GM12878 (cell line): Measurements from ENCODE around the gene SLC30A7. TPM values are rescaled to one million over a fixed set of nuclear protein-coding genes. Genes with fewer than 3 reads are reported as not detected.

ENCODE experiments used
- ATAC-seq: fragments of 200-7000 bp; cut with Tn5 transposase; 3 replicates; pipeline ENCODE4 v1.9.1; 2020; ENCODE audit warnings: mild to moderate bottlenecking, moderate library complexity
- BruUV-seq: library from RNA; stranded (reverse); fragments of 400-500 nt; replicated peaks from 2 replicates; lab custom pipeline; 2021; lab: Mats Ljungman, UMichigan
- CTCF ChIA-PET: fragments of 300-600 bp; sonication (Branson Sonifier 250); formaldehyde crosslinking; extraction: SDS; loops from one replicate; lab custom pipeline; 2021; ENCODE audit warnings: inconsistent platforms; lab: Yijun Ruan, JAX
- POLR2A ChIA-PET: fragments of 350-600 bp; formaldehyde crosslinking; extraction: SDS; loops from one replicate; lab custom pipeline; 2021; ENCODE audit warnings: inconsistent platforms; lab: Charles Lee
- RAD21 ChIA-PET: fragments of 300-600 bp; sonication (Branson Sonifier 250); formaldehyde crosslinking; loops from one replicate; lab custom pipeline; 2023; ENCODE audit warnings: antibody characterized with exemption; ENCODE audit not compliant: unreplicated experiment; lab: Charles Lee
- SMC1A ChIA-PET: fragments of 300-600 bp; sonication (Branson Sonifier 250); formaldehyde crosslinking; loops from one replicate; lab custom pipeline; 2023; ENCODE audit not compliant: unreplicated experiment, uncharacterized antibody; lab: Charles Lee
- DNase-seq: peaks from one replicate; pipeline ENCODE4 v3.0.0-alpha.2; 2011; ENCODE audit warnings: low read depth, low spot score
- FAIRE-seq: peaks from 3 replicates; lab custom pipeline; 2011; peaks lifted over from hg19 to GRCh38; lab: Jason Lieb, UNC
- H2AFZ ChIP-seq: 2 replicates; pipeline ENCODE4 v1.6.0; 2011; ENCODE audit warnings: low read depth, low read length, control low read depth; ENCODE audit not compliant: control insufficient read depth
- H3K27ac ChIP-seq: 2 replicates; pipeline ENCODE4 v1.5.1; 2011; ENCODE audit warnings: control low read depth; ENCODE audit not compliant: control insufficient read depth, insufficient read depth
- H3K27me3 ChIP-seq, 2 experiments: replicated peaks in 1 of 2; 2 replicates each; pipeline versions ENCODE4 v1.6.0 to v1.6.1; 2011; ENCODE audit warnings: low read length in 1 of 2; ENCODE audit not compliant: control insufficient read depth in 2 of 2, insufficient read depth in 2 of 2
- H3K36me3 ChIP-seq, 2 experiments: 2 replicates each; pipeline ENCODE4 v1.5.1; 2011; ENCODE audit warnings: low read length in 1 of 2; ENCODE audit not compliant: control insufficient read depth in 2 of 2, insufficient read depth in 2 of 2
- H3K4me1 ChIP-seq: 2 replicates; pipeline ENCODE4 v1.6.1; 2011; ENCODE audit warnings: mild to moderate bottlenecking, low read length, moderate library complexity, mixed read lengths; ENCODE audit not compliant: control insufficient read depth, insufficient read depth
- H3K4me2 ChIP-seq: 2 replicates; pipeline ENCODE4 v1.6.0; 2011; ENCODE audit warnings: control low read depth; ENCODE audit not compliant: control insufficient read depth, insufficient read depth
- H3K4me3 ChIP-seq: fragments of 200-600 bp; sonication (generic); 2 replicates; pipeline ENCODE4 v1.5.1; 2016
- H3K79me2 ChIP-seq: 2 replicates; pipeline ENCODE4 v1.6.0; 2011; ENCODE audit warnings: low read length; ENCODE audit not compliant: control insufficient read depth, insufficient read depth
- H3K9ac ChIP-seq: 2 replicates; pipeline ENCODE4 v1.8.0; 2011; ENCODE audit warnings: low read length, control low read depth, mixed read lengths; ENCODE audit not compliant: control insufficient read depth, insufficient read depth
- H3K9me3 ChIP-seq: replicated peaks from 3 replicates; pipeline ENCODE4 v1.5.1; 2011; ENCODE audit warnings: mild to moderate bottlenecking, low read length; ENCODE audit not compliant: control insufficient read depth, insufficient read depth
- H4K20me1 ChIP-seq: 2 replicates; pipeline ENCODE4 v1.6.0; 2011; ENCODE audit not compliant: control insufficient read depth, insufficient read depth
- CBFB ChIP-seq: IDR thresholded peaks from 2 replicates; pipeline ENCODE4 v1.6.1; 2016; ENCODE audit warnings: antibody characterized with exemption, low read depth
- CREB1 ChIP-seq: IDR thresholded peaks from 2 replicates; pipeline ENCODE4 v1.6.1; 2012; ENCODE audit warnings: low read depth, mild to moderate bottlenecking, inconsistent platforms
- ESRRA ChIP-seq: IDR thresholded peaks from 2 replicates; pipeline ENCODE4 v1.6.1; 2012; ENCODE audit warnings: mild to moderate bottlenecking, low read length, improper control_type of control experiment
- GATAD2B ChIP-seq: fragments of 450-650 bp; conservative IDR thresholded peaks from 2 replicates; pipeline ENCODE4 v1.6.1; 2017; ENCODE audit warnings: low read depth, mild to moderate bottlenecking, moderate library complexity
- IKZF1 ChIP-seq: fragments of 450-650 bp; conservative IDR thresholded peaks from 2 replicates; pipeline ENCODE4 v1.6.1; 2017; ENCODE audit warnings: antibody characterized with exemption, mild to moderate bottlenecking
- IRF4 ChIP-seq: IDR thresholded peaks from 2 replicates; pipeline ENCODE4 v1.6.1; 2011; ENCODE audit warnings: low read depth, low read length
- MAX ChIP-seq: IDR thresholded peaks from 2 replicates; pipeline ENCODE4 v1.6.1; 2012; ENCODE audit warnings: low read depth, low read length, improper control_type of control experiment
- PAX8 ChIP-seq: fragments of 450-650 bp; IDR thresholded peaks from 2 replicates; pipeline ENCODE4 v1.6.1; 2017; ENCODE audit warnings: mild to moderate bottlenecking, moderate library complexity
- RBBP5 ChIP-seq: fragments of 200-600 bp; sonication (generic); conservative IDR thresholded peaks from 2 replicates; pipeline ENCODE4 v1.6.1; 2016
- RFX5 ChIP-seq: IDR thresholded peaks from 2 replicates; pipeline ENCODE4 v1.6.1; 2011; ENCODE audit warnings: low read depth, low read length, improper control_type of control experiment
- SIX5 ChIP-seq: IDR thresholded peaks from 2 replicates; pipeline ENCODE4 v1.6.1; 2011; ENCODE audit warnings: mild to moderate bottlenecking, low read depth, low read length, moderate library complexity; ENCODE audit not compliant: severe bottlenecking
- SMAD1 ChIP-seq: fragments of 450-650 bp; IDR thresholded peaks from 2 replicates; pipeline ENCODE4 v1.6.1; 2018; ENCODE audit warnings: mild to moderate bottlenecking, low read depth; ENCODE audit not compliant: partially characterized antibody
- ZBED1 ChIP-seq: IDR thresholded peaks from 2 replicates; pipeline ENCODE4 v1.6.1; 2016; ENCODE audit warnings: borderline replicate concordance
- ZNF274 ChIP-seq: IDR thresholded peaks from one replicate; pipeline ENCODE4 v1.8.0; 2011; ENCODE audit not compliant: insufficient read length, insufficient read depth
- WGBS: methylation state at CpG from one replicate; pipeline ENCODE4 v1.1.6; 2016; ENCODE audit warnings: low lambda C conversion rate; ENCODE audit not compliant: insufficient replicate concordance, insufficient coverage; ENCODE audit errors: missing lambda C conversion rate; 5-methylcytosine and 5-hydroxymethylcytosine counted together
- in situ Hi-C: fragments of 300-500 bp; cut with MboI; formaldehyde crosslinking; loops from 9 replicates; pipeline ENCODE4 v1.14.3; 2018; ENCODE audit warnings: mixed read lengths
- intact Hi-C: fragments of 100-400 bp; cut with micrococcal nuclease; formaldehyde crosslinking; loops from one replicate; pipeline ENCODE4 v1.14.2; 2022; ENCODE audit not compliant: unreplicated experiment
- polyA plus RNA-seq, 11 experiments: library from polyadenylated mRNA; depleted of rRNA in 4 of 11; unstranded in 6 of 11; stranded (reverse) in 5 of 11; fragments of >200 nt; fragmentation: Nextera tagmentation in 4 of 11; fragmentation: Illumina TruSeq in 1 of 11; extraction: Ambion mirVana in 4 of 11; extraction: Trizol in 1 of 11; gene quantifications; 1 replicate in 1 of 11; 2 replicates in 10 of 11; pipeline versions ENCODE4 v1.2.1 to v1.2.3, GENCODE V29; 2011 to 2016; ENCODE audit warnings: inconsistent platforms in 2 of 11, missing spikeins in 2 of 11, low read depth in 1 of 11
- total RNA-seq, 4 experiments: library from RNA; depleted of rRNA in 3 of 4; stranded (reverse); fragments of >200 nt in 3 of 4; fragmentation: Illumina TruSeq in 1 of 4; extraction: Trizol in 1 of 4; gene quantifications; 2 replicates each; pipeline versions ENCODE4 v1.2.1 to v1.2.3, GENCODE V29; 2013 to 2021
- TF ChIP-seq, protein P1 (sequence below): IDR thresholded peaks from 2 replicates; pipeline ENCODE4 v1.6.1; 2012; ENCODE audit warnings: low read length, inconsistent platforms

The SLC30A7 gene
- total and polyA plus RNA-seq, 10 of the 15 experiments (the other 5 are each of a cell fraction or from before 2014, with no cell fraction given) = 4.4 to 23.3 (median 16.9) TPM

- TF ChIP-seq, protein P1, sequence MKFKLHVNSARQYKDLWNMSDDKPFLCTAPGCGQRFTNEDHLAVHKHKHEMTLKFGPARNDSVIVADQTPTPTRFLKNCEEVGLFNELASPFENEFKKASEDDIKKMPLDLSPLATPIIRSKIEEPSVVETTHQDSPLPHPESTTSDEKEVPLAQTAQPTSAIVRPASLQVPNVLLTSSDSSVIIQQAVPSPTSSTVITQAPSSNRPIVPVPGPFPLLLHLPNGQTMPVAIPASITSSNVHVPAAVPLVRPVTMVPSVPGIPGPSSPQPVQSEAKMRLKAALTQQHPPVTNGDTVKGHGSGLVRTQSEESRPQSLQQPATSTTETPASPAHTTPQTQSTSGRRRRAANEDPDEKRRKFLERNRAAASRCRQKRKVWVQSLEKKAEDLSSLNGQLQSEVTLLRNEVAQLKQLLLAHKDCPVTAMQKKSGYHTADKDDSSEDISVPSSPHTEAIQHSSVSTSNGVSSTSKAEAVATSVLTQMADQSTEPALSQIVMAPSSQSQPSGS = no peak
- TF ChIP-seq SMAD1 (no peak), RFX5 (no peak), IKZF1 (no peak), GATAD2B (no peak), ZNF274 (no peak), ESRRA (no peak), RBBP5 (no peak), MAX (no peak), PAX8 (no peak), CBFB (no peak), CREB1 (no peak), ZBED1 (no peak), IRF4 (no peak), SIX5 (no peak)
- RAD21 ChIA-PET = no interaction called here
- FAIRE-seq (no peak), DNase-seq (no peak), ATAC-seq (no peak)
- Histone ChIP-seq H3K9me3 (no peaks in the 10 kb centered on the region; the same call in 2 of the 3 replicates), H3K4me2 (no peak overlapping the region), H3K4me1 (peaks cover 11% of the 10 kb centered on the region; the same call in 1 of the 2 replicates), H2AFZ (no peak overlapping the region), H4K20me1 (no peaks in the 10 kb centered on the region), H3K9ac (no peak overlapping the region), H3K79me2 (no peaks in the 10 kb centered on the region), H3K27me3 (no peaks in the 10 kb centered on the region), H3K36me3 (peaks cover 0 to 5% of the 10 kb centered on the region in 2 experiments; a peak in 1 of 4 replicates), H3K4me3 (no peak overlapping the region), H3K27ac (no peak overlapping the region)
- intact Hi-C loops = loop anchor here (5.0 kb wide), 1 partner anchor 281 kb away; no protein-coding TSS in a partner anchor
- CTCF ChIA-PET = interaction anchor here (1.4 kb wide), 1 partner anchor 12 kb away, joined by 3 read pairs; no protein-coding TSS in a partner anchor
- WGBS = 26% methylated on average over 2 of the region's 2 CpGs
- SMC1A ChIA-PET = interaction anchor here (0.9 to 1.3 kb wide), 3 partner anchors 9 to 47 kb away, joined by 3 read pairs; no protein-coding TSS in a partner anchor
- in situ Hi-C loops = no loop called here
- POLR2A ChIA-PET = no interaction called here
- BruUV-seq = no TSS peak
These were observed 110.7 kb downstream of the SLC30A7 start for GRCh38 chr1:101006553-101006952.
